ENCODE results near the gene HSCB. TPM values are rescaled to one million over a fixed set of nuclear protein-coding genes. Genes with fewer than 3 reads are reported as not detected.
A peak's percentile ranks its signal among the peaks of the same experiment; 100 is the strongest.

Gene HSCB
- total and polyA plus RNA-seq, 7 donors: 16.6 to 67.5 (median 29.9) TPM

DNA sequence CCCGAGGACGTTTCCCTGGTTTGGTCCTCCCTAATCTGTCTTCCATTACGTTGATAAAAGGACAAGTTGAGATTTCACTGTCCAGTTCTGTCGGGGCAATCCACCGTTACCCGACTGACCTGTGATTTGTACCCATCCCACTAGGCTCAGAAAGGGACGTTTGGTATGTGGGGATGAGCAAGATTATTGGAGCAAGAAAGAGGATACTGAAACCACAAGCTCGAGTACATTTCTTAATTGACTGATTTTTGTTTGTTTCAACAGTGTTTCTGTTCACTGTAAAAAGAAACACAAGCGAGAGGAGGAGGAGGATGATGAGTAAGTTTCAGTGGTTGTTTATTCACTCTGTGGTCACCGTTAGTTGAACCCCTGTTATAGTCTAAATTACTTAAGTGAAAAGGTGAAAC is 31.6 kb downstream of the HSCB start:
- H3K27ac ChIP-seq: peak overlapping the region; percentile 97 to 100 (median 100)
- TF ChIP-seq POLR2A (IDR thresholded peaks at IDR 0.05): no peak
- TF ChIP-seq, protein P1, sequence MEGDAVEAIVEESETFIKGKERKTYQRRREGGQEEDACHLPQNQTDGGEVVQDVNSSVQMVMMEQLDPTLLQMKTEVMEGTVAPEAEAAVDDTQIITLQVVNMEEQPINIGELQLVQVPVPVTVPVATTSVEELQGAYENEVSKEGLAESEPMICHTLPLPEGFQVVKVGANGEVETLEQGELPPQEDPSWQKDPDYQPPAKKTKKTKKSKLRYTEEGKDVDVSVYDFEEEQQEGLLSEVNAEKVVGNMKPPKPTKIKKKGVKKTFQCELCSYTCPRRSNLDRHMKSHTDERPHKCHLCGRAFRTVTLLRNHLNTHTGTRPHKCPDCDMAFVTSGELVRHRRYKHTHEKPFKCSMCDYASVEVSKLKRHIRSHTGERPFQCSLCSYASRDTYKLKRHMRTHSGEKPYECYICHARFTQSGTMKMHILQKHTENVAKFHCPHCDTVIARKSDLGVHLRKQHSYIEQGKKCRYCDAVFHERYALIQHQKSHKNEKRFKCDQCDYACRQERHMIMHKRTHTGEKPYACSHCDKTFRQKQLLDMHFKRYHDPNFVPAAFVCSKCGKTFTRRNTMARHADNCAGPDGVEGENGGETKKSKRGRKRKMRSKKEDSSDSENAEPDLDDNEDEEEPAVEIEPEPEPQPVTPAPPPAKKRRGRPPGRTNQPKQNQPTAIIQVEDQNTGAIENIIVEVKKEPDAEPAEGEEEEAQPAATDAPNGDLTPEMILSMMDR (IDR thresholded peaks at IDR 0.05): no peak
- TF ChIP-seq POLR2AphosphoS5 (IDR thresholded peaks at IDR 0.05): no peak
- TF ChIP-seq EP300 (IDR thresholded peaks at IDR 0.05): no peak
- no peak for DNase-seq
- peaks cover 0 to 31% (median 0%) of the 10 kb centered on the region in 4 donors for H3K36me3 ChIP-seq
- peaks cover 0 to 4% (median 0%) of the 10 kb centered on the region in 4 donors for H3K9me3 ChIP-seq
- intact Hi-C loops (cut with DNase I): loop anchor here (1.0 to 2.0 kb wide), 2 partner anchors 26 to 31 kb away; partner anchors contain the start of gene HSCB
- H3K4me3 ChIP-seq: peak overlapping the region; percentile 63 to 99 (median 95)
- H3K27me3 ChIP-seq: no peaks in the 10 kb centered on the region
- WGBS, 2 donors: 0 to 1% methylated on average over 10 of the region's 10 CpGs
- peaks cover 0 to 42% (median 27%) of the 10 kb centered on the region in 4 donors for H3K4me1 ChIP-seq

DNA sequence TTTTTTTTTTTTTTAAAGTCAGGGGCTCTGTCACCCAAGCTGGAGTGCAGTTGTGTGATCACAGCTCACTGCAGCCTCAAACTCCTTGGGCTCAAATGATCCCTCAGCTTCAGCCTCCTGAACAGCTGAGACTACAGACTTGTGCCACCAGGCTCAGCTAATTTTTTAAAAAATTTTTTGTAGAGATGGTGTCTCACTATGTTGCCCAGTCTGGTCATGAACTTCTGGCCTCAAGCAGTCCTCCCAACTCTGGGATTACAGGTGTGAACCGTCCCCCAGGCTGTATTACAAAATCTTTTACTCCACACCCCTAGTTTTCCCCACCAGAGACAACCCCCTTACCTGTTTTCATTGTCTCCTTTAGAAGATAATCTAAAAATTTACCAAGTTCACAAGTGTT is 32.5 kb downstream of the HSCB start:
- TF ChIP-seq POLR2A (IDR thresholded peaks at IDR 0.05) (no peak), POLR2AphosphoS5 (IDR thresholded peaks at IDR 0.05) (no peak), EP300 (IDR thresholded peaks at IDR 0.05) (no peak)
- TF ChIP-seq, protein P1 (IDR thresholded peaks at IDR 0.05): no peak
- 91 to 93% methylated on average over 1 of the region's 1 CpG for WGBS, 2 donors
- H3K9me3 ChIP-seq: no peaks in the 10 kb centered on the region
- H3K4me1 ChIP-seq: peaks cover 0 to 52% (median 32%) of the 10 kb centered on the region in 4 donors
- intact Hi-C loops (cut with DNase I): no loop called here
- peaks cover 0 to 31% (median 0%) of the 10 kb centered on the region in 4 donors for H3K36me3 ChIP-seq
- H3K4me3 ChIP-seq: no peak overlapping the region
- H3K27me3 ChIP-seq: no peaks in the 10 kb centered on the region
- peak overlapping the region in 2 of 4 donors; percentile 99 to 100 for H3K27ac ChIP-seq
- no peak for DNase-seq

- H3K9me3 ChIP-seq: no peaks in the 10 kb centered on the region
- H3K36me3 ChIP-seq: peaks cover 0 to 64% (median 11%) of the 10 kb centered on the region in 4 donors
- H3K27me3 ChIP-seq: no peaks in the 10 kb centered on the region
- peak overlapping the region in 3 of 4 donors; percentile 18 to 67 (median 22) for H3K27ac ChIP-seq
- TF ChIP-seq POLR2A (IDR thresholded peaks at IDR 0.05) (no peak), POLR2AphosphoS5 (IDR thresholded peaks at IDR 0.05) (no peak), EP300 (IDR thresholded peaks at IDR 0.05) (no peak)
- TF ChIP-seq, protein P1 (IDR thresholded peaks at IDR 0.05): no peak
- no peak overlapping the region for H3K4me3 ChIP-seq
- H3K4me1 ChIP-seq: peaks cover 0 to 80% (median 56%) of the 10 kb centered on the region in 4 donors
- intact Hi-C loops (cut with DNase I): no loop called here
- no peak for DNase-seq
- WGBS, 2 donors: 69 to 84% methylated on average over 5 of the region's 5 CpGs
Observed at GRCh38 chr22:28779833-28780232, 38.0 kb downstream of the HSCB start.

- peak overlapping the region in 3 of 4 donors; percentile 18 to 67 (median 22) for H3K27ac ChIP-seq
- WGBS, 2 donors: 95 to 100% methylated on average over 1 of the region's 1 CpG
Observed at GRCh38 chr22:28780296-28780695, 38.5 kb downstream of the HSCB start.

More at GRCh38 chr22:28780296-28780695, 38.5 kb downstream of the HSCB start:
- intact Hi-C loops (cut with DNase I): no loop called here
- no peaks in the 10 kb centered on the region for H3K9me3 ChIP-seq
- peaks cover 0 to 64% (median 15%) of the 10 kb centered on the region in 4 donors for H3K36me3 ChIP-seq
- DNase-seq: no peak
- H3K27me3 ChIP-seq: no peaks in the 10 kb centered on the region
- H3K4me1 ChIP-seq: peaks cover 0 to 80% (median 56%) of the 10 kb centered on the region in 4 donors
- no peak for TF ChIP-seq EP300 (IDR thresholded peaks at IDR 0.05)
- TF ChIP-seq, protein P1 (IDR thresholded peaks at IDR 0.05): no peak
- no peak for TF ChIP-seq POLR2A (IDR thresholded peaks at IDR 0.05)
- TF ChIP-seq POLR2AphosphoS5 (IDR thresholded peaks at IDR 0.05): no peak
- H3K4me3 ChIP-seq: no peak overlapping the region

Measured in sigmoid colon (tissue), 7 donors.